Measurements from ENCODE around the gene MTHFD1L.
"Not testable (repeated sequence)": the region's sequence is repeated elsewhere in the genome, so short reads cannot be mapped to it uniquely, and the experiment has no call there.

The MTHFD1L gene

DNA sequence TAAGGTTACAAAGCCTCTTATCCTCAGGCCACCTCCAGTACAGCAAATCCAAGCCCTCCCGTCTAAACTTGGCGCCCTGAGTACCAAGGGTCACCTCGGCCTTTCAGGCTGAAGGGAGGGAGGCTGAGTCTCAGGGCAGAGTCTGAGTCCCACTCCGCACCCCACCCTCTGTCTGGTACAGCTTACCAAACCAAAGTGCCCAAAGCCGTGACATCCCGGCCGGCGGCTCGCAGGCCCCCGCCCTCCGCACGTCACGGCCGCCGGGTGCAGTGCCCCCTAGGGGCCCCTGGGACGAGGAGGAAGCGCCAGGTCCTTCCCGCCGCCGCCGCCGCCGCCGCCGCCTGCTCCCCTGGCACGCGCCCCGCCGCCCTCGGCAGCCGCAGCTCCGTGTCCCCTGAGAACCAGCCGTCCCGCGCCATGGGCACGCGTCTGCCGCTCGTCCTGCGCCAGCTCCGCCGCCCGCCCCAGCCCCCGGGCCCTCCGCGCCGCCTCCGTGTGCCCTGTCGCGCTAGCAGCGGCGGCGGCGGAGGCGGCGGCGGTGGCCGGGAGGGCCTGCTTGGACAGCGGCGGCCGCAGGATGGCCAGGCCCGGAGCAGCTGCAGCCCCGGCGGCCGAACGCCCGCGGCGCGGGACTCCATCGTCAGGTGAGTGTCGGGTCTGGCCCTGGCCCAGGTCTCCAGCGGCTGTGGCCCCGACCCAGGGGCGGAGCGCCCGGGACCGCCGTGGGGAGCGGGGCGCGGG is at the start of gene MTHFD1L:
Gene MTHFD1L, plus strand, starts transcription at position 297 of the 741 bp plus-strand sequence. Its CDS starts 121 bp downstream, at position 418.
- DNase-seq, result no peak

DNA sequence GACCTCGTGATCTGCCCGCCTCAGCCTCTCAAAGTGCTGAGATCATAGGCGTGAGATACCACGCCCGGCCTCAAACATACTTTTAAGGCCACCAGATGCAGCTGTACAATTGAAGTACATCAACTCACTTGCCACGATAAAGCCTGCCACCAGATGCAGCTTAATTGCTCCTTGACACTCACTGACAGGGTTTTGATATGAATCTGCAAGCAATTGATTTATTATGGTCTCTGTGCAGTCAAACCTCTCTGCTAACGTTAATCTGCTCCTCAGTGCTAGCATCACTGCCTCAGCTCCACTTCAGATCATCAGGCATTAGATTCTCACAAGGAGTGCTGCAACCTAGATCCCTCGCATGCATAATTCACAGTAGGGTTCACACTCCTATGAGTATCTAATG is 48.9 kb upstream of the MTHFD1L start:
- not testable (repeated sequence) for DNase-seq

DNA sequence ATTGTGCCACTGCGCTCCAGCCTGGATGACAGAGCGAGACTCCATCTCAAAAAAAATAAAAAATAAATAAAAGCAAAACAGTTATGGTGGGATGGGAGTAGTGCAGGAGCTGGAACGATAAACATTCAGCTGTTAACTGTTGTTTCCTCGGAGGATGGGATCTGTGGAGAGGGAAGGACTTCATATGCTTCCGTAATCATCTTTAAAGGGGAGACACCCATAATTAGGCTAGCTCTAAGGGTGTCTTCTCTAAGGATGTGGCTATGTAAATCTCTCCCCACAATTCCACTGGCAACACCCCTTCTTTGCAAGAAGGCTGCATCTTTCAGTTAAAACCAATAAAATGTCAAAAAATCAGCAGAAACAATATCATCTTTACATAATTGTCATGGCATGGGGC is 42.6 kb upstream of the MTHFD1L start:
- no peak for DNase-seq

DNA sequence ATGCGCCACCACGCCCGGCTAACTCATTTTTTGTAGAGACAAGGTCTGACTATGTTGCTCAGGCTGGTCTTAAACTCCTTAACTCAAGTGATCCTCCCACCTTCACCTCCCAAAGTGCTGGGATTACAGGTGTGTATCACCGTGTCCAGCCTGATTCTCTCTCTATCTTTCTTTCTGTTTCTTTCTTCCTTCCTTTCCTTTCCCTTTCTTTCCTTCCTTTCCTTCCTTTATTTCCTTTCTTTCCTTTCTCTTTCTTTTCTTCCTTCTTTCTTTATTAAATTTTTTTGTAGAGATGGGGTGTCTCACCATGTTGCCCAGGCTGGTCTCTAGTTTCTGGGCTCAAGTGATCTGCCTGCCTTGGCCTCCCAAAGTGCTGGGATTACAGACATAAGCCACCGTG is 38.7 kb upstream of the MTHFD1L start:
- no peak for DNase-seq

DNA sequence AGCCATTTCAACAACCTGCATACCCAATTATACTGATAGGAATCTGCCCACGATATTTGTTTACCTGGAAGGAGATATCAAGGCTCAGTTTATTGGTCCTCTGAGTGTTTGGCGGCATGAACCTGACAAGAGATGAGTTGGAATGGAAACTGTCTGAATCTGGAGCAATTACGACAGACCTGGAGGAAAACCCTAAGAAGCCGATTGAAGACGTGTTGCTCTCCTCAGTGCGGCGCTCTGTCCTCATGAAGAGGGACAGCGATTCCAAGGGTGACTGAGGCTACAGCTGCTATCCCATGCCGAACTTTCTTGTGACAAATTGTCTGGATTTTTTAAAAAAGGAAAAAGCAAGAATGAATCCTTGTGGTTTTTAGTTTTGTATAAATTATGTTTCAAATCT is 37.4 kb upstream of the MTHFD1L start:
- not testable (repeated sequence) for DNase-seq

DNA sequence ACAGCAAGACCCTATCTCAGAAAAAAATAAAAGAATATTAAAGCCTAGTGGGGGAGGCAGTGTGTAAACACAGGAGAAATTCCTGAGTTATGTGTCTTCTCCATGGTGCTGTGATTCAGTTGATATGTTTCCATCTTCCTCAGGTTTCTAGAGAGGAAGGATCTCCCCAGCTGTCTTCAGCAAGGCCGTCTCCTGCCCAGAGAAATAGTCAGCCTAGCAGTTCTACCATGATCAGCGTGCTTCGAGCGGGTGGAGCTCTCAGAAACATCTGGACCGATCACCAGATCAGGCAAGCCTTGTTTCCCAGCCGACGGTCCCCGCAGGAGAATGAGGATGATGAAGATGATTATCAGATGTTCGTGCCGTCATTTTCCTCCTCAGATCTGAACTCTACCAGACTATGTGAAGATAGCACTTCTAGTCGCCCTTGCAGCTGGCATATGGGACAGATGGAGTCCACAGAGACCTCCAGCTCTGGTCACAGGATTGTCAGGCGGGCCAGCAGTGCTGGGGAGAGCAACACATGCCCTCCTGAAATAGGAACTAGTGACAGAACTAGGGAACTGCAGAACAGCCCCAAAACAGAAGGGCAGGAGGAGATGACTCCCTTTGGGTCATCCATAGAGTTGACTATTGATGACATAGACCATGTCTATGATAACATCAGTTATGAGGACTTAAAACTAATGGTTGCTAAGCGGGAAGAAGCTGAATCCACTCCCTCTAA is 34.9 kb upstream of the MTHFD1L start:
- DNase-seq, result no peak

DNA sequence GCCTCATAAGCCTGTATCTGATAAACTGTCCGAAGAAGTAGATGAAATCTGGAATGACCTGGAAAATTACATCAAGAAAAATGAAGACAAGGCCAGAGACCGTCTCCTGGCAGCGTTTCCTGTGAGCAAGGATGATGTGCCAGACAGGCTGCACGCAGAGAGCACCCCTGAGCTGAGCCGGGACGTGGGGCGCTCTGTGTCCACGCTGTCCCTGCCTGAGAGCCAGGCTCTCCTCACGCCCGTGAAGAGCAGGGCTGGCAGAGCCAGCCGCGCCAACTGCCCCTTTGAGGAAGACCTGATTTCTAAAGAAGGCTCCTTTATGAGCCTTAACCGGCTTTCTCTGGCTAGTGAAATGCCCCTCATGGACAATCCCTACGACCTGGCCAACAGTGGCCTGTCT is 33.9 kb upstream of the MTHFD1L start:
- no peak for DNase-seq

DNA sequence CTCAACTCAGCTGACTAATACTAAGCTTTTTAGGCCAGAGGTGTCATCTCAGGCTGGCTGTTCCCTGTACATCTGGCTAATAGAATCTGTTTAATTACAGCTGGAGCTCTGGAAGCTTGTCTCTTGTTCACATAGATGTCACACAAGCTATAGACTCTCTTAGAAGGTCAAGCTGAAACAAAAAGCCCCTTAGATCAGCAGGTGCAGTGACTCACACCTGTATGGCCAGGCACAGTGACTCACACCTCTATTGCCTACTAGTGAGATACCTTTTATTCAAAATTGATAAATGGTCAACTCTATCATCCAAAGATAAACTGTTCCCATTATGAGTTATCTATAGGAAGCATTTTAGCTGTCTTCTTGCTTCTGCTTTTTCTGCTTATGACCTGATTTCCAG is 29.9 kb upstream of the MTHFD1L start:
- DNase-seq, result no peak

DNA sequence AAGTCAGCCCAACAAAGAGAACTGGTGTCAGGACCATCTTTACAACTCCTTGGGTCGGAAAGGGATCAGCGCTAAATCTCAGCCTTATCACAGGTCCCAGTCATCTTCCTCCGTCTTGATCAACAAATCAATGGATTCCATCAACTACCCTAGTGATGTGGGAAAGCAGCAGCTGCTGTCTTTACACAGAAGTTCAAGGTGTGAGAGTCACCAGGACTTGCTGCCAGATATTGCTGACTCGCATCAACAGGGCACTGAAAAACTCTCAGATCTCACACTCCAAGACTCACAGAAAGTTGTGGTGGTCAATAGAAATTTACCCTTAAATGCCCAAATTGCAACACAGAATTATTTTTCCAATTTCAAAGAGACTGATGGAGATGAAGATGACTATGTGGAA is 25.3 kb upstream of the MTHFD1L start:
- DNase-seq, result no peak

DNA sequence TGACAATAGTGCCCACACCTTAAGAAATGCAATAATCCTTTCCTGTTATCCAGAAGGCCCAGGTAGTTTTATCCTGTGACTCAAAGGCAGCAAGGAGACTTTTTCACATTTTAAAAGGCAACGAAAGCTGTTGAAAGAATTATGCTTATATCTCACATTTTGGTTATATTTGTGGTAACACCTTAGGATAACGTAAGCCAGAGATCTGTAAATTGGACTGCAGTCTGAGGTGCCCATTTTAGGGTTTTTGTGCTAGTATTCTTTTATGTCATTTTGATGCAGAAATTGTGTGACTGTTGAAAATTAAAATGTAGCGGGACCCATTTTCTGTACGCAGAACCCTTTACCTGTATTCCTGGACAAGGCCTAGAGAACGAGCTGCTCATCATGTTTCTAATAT is 24.3 kb upstream of the MTHFD1L start:
- no peak for DNase-seq

DNA sequence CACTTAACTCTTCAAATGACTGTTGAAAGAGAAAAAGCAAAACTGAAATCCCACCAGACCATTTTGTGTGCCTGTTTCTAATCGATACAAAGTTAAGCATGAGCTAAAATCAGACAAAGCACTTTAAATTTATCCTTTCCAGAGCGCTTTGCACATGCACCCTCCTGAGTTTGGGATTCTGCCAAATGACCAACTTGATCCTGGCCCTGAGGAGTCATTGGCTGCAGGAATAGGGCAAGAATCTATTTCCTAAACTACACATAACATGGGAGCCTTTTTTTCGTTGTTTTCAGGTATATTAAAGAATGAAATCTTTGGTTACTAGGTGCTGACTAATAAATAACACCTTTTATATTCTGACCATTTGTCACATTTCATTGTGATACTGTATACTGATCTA is 23.8 kb upstream of the MTHFD1L start:
- no peak for DNase-seq

DNA sequence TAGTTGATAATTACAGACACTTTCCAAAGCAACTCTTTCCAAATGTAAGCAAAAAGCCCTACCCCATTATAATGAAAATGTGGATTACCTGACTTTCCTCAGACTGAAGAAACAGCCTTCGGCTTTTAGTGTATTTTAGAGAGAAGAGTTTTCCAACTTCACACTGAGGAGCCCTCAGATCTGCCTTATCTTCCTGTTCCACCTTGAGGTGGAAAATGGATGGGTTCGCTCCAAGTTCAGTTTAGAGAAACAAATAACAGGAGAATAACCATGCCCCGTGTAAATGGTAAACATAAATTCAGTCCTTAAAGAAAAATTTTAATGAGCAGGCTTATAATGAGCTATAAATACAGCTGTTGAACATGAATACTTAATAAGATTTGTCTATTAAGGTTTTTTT is 21.1 kb upstream of the MTHFD1L start:
- DNase-seq, result no peak

DNA sequence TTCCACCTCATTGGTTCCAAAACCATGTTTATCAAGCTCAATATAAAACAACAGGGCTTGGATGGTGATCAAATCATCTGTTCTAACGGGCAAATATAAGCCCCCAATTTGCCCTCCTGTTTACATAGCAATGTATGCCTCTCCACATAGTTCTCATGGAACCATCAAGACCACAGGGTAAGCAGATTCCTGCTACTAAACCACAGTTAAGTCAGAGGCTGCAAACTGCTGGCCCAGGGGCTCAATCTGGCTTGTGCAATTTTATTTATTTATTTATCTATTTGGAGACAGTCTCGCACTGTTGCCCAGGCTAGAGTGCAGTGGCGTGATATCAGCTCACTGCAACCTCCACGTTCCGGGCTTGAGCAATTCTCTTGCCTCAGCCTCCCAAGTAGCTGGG is 18.9 kb upstream of the MTHFD1L start:
- DNase-seq, result no peak

DNA sequence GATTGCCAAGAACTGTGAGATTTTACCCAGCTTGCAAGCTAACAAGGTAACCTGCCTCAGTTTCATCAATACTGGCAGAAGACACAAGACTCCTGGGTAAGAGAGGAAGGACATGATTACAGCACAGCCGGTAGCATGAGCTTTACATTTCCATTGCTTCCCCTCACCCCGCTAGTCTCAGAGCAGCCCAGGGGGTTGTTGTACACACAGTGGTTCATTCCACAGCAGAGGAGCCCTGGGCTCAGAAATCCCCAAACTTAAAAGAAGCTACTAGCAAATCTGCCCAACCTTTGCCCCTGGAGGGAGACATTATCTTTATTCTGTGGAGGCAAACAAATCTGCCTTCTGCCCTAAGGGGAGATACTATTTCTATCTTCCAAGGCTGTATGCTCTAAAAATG is 17.1 kb upstream of the MTHFD1L start:
- no peak for DNase-seq

DNA sequence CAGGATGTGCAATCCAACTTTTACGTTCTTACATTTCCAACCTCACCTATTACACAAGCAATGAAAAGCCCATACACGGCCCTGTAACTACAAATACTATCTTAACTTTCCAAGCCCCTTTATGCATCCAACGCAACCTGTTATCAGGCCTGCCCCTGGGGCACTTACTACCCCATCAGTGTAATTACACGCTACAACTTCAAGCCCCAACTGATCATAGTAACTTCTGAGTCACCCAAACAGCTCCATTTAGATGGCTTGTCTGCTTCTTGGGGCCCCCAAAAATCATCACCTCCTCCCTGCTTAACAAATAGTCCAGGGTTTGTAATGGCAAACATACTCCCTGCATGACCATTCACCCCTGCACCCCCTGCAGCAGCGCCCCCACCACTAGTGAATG is 11.1 kb upstream of the MTHFD1L start:
- DNase-seq, result not testable (repeated sequence)

DNA sequence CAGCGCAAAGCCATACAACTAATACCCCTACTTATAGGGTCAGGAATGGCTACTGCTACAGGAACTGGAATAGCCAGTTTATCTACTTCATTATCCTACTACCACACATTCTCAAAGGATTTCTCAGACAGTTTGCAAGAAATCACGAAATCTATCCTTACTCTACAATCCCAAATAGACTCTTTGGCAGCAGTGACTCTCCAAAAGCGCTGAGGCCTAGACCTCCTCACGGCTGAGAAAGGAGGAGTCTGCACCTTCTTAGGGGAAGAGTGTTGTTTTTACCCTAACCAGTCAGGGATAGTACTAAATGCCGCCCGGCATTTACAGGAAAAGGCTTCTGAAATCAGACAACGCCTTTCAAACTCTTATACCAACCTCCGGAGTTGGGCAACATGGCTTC is 10.3 kb upstream of the MTHFD1L start:
- not testable (repeated sequence) for DNase-seq

DNA sequence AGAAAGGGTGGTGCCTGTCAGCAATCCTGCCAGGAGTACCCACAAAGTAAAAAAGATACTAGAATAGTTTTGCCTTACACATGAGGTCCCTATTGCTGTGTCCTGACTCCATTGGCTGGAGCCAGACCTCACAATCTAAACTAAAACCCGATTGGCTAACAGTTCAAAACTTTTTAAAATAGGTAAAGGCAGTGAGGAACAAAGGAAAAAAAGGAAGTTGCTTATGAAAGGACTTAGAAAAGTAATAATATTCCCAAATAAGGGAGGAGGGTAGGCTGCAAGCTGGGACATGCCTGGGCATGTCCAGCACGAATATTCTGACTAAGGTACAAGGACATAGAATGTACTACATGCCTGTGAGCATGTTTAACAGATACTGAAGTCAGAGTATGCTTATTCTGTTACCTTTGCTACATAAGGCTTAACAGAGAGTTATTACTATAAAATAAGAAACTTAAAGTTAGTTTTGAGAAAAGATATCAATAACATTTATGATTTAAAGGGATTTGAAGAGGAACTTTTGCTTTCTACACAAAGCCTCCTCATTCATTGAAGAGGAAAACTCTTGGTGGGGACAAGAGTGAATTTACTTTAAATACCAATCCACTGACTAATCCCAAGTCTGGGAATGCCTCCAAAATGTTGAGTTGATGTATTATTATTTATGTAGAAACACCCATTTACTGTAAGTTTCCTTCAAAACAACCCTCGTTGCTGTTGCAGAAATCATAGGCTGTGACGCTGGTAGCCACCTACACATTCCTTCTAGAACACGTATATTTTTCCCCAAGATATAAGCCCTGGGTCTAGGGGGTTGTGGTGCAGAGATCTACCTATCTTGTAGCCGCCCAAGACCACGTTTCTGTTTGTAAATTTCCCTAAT is 8.2 kb upstream of the MTHFD1L start:
- DNase-seq, result no peak

DNA sequence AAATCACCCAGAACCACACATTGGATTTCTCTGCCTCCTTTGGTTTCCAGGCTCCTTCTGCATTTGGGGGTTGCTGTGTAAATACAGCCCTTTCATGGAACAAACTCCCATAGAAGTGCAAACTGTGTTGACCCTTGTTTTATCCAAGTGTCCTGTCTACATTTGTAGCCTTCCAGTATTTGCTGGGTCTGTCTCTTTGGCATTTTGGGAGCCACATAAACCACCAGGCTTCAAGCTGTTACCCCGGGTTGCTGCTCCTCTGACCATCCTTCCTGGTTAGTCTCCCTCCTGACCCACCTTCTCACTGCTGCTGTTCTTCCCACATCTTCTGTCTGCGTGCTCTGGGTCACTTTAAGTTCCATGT is 7.6 kb upstream of the MTHFD1L start:
- DNase-seq, result no peak

DNA sequence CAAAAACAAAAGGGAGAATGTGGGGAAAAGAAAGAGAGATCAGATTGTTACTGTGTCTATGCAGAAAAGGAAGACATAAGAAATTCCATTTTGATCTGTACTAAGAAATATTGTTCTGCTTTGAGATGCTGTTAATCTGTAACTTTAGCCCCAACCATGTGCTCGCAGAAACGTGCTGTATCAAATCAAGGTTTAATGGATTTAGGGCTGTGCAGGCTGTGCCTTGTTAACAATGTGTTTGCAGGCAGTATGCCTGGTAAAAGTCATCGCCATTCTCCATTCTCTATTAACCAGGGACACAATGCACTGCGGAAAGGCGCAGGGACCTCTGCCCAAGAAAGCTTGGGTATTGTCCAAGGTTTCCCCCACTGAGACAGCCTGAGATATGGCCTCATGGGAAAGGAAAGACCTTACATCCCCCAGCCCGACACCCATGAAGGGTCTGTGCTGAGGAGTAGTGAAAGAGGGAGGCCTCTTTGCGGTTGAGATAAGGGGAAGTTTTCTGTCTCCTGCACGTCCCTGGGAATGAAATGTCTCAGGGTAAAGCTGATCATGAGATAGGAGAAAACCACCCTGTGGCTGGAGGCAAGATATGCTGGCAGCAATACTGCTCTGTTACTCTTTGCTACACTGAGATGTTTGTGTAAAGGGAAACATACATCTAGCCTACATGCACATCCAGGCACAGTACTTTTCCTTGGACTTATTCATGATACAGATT is 3.9 kb upstream of the MTHFD1L start:
- DNase-seq, result not testable (repeated sequence)

DNA sequence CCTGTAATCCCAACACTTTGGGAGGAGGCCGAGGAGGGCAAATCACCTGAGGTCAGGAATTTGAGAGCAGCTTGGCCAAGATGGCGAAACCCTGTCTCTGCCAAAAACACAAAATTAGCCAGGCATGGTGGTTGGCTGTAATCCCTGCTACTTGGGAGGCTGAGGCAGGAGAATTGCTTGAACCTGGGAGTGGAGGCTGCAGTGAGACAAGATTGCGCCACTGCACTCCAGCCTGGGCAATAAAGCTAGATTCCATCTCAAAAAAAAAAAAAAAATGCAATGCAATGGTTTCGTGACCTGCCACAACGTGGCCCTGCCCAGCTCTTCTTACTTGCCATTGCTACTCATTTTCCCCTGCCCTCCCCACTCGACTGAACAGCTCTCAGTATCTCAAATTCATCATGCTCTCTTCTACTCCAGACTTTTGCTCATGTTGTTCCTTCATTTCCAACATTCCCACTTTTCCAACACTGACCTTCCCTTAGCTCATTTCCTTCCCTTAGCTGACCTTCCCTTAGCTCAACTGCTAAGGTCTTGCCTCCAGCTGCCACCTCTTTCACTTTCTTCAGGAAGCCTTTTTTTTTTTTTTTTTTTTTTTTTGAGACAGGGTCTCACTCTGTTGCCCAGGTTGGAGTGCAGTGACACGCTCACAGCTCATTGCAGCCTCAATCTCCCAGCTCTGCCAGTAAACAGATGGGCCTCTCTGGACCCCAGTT is 2.1 kb upstream of the MTHFD1L start:
- no peak for DNase-seq

DNA sequence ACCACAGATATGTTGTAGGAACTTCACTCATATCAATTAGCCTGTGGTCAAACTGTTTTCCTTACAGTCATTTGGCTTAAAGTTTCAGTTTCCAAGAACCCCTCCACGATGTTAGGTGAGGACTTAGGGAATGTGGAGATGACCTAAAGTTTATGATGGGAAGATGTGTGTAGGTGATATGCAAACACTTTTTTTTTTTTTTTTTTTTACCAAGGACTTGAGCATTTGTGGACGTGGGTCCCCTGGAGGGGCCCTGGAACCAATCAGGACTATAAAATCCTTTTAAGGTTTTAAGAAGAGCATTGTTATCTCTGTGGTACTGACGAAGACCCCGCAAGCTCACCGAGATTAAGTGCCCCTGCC is 478 bp upstream of the MTHFD1L start:
- DNase-seq, result no peak
